Mammary epithelial cell (primary cell): ENCODE data around the gene C2orf92.

ENCODE experiments used
- CTCF ChIP-seq, 2 donors: IDR thresholded peaks in 1 of 2; conservative IDR thresholded peaks in 1 of 2; 2 replicates each; pipeline ENCODE4 v1.5.1; 2011 to 2012; ENCODE audit warnings: inconsistent platforms in 2 of 2, low read length in 2 of 2, mild to moderate bottlenecking in 2 of 2, control low read depth in 1 of 2, low read depth in 1 of 2; ENCODE audit not compliant: insufficient read depth in 1 of 2; ENCODE audit errors: extremely low read depth in 1 of 2
- EZH2 ChIP-seq: IDR thresholded peaks from 2 replicates; pipeline ENCODE4 v1.6.1; 2012; ENCODE audit warnings: low read length, inconsistent platforms, borderline replicate concordance

GRCh38 chr2:97724501-97724900 lies 55.0 kb downstream of the C2orf92 start:
- TF ChIP-seq CTCF (conservative IDR thresholded peaks at IDR 0.05 in 1 of 2, IDR thresholded peaks at IDR 0.05 in 1 of 2; ENCODE audit: extremely low read depth in 1 of 2, insufficient read depth in 1 of 2, low read depth in 1 of 2, low read length in 2 of 2) (no peak), EZH2 (no peak)
